Keratinocyte (primary cell): ENCODE measurements around the gene ZBP1. TPM values are rescaled to one million over a fixed set of nuclear protein-coding genes. Genes with fewer than 3 reads are reported as not detected.

Source experiments
- DNase-seq: peaks from one replicate; pipeline ENCODE4 v3.0.0-alpha.2; 2011; ENCODE audit warnings: low read depth, missing footprints, low spot score
- FAIRE-seq: peaks from 2 replicates; lab custom pipeline; 2011; peaks lifted over from hg19 to GRCh38; lab: Jason Lieb, UNC
- H2AFZ ChIP-seq: 2 replicates; pipeline ENCODE4 v1.6.0; 2012; ENCODE audit warnings: low read length, control low read depth, inconsistent platforms; ENCODE audit not compliant: control insufficient read depth
- H3K27ac ChIP-seq: 2 replicates; pipeline ENCODE4 v1.5.1; 2011; ENCODE audit warnings: low read length; ENCODE audit not compliant: control insufficient read depth, insufficient read depth
- H3K27me3 ChIP-seq: 3 replicates; pipeline ENCODE4 v1.6.0; 2011; ENCODE audit warnings: low read length; ENCODE audit not compliant: control insufficient read depth, insufficient read depth; ENCODE audit errors: extremely low read depth
- H3K36me3 ChIP-seq, 2 experiments: 2 replicates in 1 of 2; 3 replicates in 1 of 2; pipeline ENCODE4 v1.5.1; 2011; ENCODE audit warnings: low read length in 2 of 2, mild to moderate bottlenecking in 1 of 2; ENCODE audit not compliant: control insufficient read depth in 2 of 2, insufficient read depth in 2 of 2; ENCODE audit errors: extremely low read depth in 1 of 2
- H3K4me1 ChIP-seq: 3 replicates; pipeline ENCODE4 v1.5.1; 2011; ENCODE audit warnings: low read length; ENCODE audit not compliant: control insufficient read depth, insufficient read depth; ENCODE audit errors: extremely low read depth
- H3K4me2 ChIP-seq: 3 replicates; pipeline ENCODE4 v1.6.0; 2011; ENCODE audit warnings: low read depth, low read length; ENCODE audit not compliant: control insufficient read depth, insufficient read depth; ENCODE audit errors: extremely low read depth
- H3K4me3 ChIP-seq, 3 experiments: fragments of 200-600 bp in 1 of 3; sonication (generic) in 1 of 3; 2 replicates in 2 of 3; 3 replicates in 1 of 3; pipeline ENCODE4 v1.5.1; 2011 to 2016; ENCODE audit warnings: low read length in 3 of 3, mild to moderate bottlenecking in 3 of 3, control low read depth in 2 of 3, inconsistent platforms in 1 of 3, low read depth in 1 of 3, mixed read lengths in 1 of 3, mixed run types in 1 of 3, moderate library complexity in 1 of 3; ENCODE audit not compliant: control insufficient read depth in 2 of 3, insufficient read depth in 2 of 3; ENCODE audit errors: extremely low read depth in 1 of 3
- H3K79me2 ChIP-seq: 2 replicates; pipeline ENCODE4 v1.6.0; 2012; ENCODE audit warnings: low read length; ENCODE audit not compliant: control insufficient read depth, insufficient read depth
- H3K9ac ChIP-seq: 3 replicates; pipeline ENCODE4 v1.6.0; 2011; ENCODE audit warnings: low read length; ENCODE audit not compliant: control insufficient read depth, insufficient read depth; ENCODE audit errors: extremely low read depth
- H3K9me1 ChIP-seq: 3 replicates; pipeline ENCODE4 v1.6.0; 2011; ENCODE audit warnings: low read length; ENCODE audit not compliant: control insufficient read depth, insufficient read depth; ENCODE audit errors: extremely low read depth
- H3K9me3 ChIP-seq: 2 replicates; pipeline ENCODE4 v1.5.1; 2012; ENCODE audit warnings: low read depth, low read length; ENCODE audit not compliant: control insufficient read depth
- H4K20me1 ChIP-seq: 3 replicates; pipeline ENCODE4 v1.6.0; 2011; ENCODE audit warnings: low read length; ENCODE audit not compliant: control insufficient read depth, insufficient read depth; ENCODE audit errors: extremely low read depth
- EZH2 ChIP-seq: IDR thresholded peaks from one replicate; pipeline ENCODE4 v1.6.1; 2012; ENCODE audit warnings: inconsistent platforms, mild to moderate bottlenecking, low read length, moderate library complexity
- dilution Hi-C: fragments of 300-500 bp; cut with MboI; formaldehyde crosslinking; loops from one replicate; pipeline ENCODE4 v1.7.0; 2020; ENCODE audit warnings: low sequenced_read_pairs; ENCODE audit not compliant: extremely low pct_ligation_motif_present
- polyA plus RNA-seq, 5 experiments: library from polyadenylated mRNA; depleted of rRNA in 3 of 5; stranded (reverse) in 3 of 5; stranded (forward) in 1 of 5; unstranded in 1 of 5; fragments of >200 nt; gene quantifications; 1 replicate in 1 of 5; 2 replicates in 3 of 5; 3 replicates in 1 of 5; pipeline versions ENCODE4 v1.2.1 to v1.2.3, GENCODE V29; 2011 to 2012; ENCODE audit warnings: missing spikeins in 2 of 5, low read depth in 1 of 5, low replicate concordance in 1 of 5
- TF ChIP-seq, protein P1 (sequence below), 3 experiments: IDR thresholded peaks in 1 of 3; conservative IDR thresholded peaks in 1 of 3; optimal IDR thresholded peaks in 1 of 3; 2 replicates in 2 of 3; 3 replicates in 1 of 3; pipeline versions ENCODE3 to v1.5.1; 2011; ENCODE audit warnings: low read length in 3 of 3, mild to moderate bottlenecking in 3 of 3, moderate library complexity in 2 of 3, control low read depth in 1 of 3, inconsistent platforms in 1 of 3; ENCODE audit not compliant: insufficient read depth in 2 of 3; ENCODE audit errors: extremely low read depth in 1 of 3

The ZBP1 gene
- polyA plus RNA-seq, 1 donor (not counting 4 experiments of a cell fraction or from before 2014, with no cell fraction given): 0.08 TPM

DNA sequence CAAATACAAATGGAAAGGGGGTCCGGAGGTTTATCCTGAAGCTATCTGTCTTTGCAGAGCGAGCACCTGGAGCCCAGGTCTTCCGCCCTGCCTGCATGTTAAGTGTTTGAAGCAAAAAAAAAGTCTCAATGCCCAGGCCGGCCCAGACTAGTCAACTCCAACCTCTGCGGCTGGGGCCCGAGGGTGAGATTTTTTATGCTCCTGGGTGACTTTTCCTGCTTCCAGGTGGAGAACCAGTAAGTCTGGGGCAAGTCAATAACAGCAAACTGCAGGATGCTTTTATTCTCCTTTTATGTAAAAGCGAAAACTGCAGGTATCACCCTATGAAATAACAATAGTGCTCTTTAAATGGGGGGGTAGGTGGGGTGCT lies 2.0 kb upstream of the ZBP1 start:
- H4K20me1 ChIP-seq: no peaks in the 10 kb centered on the region
- H3K36me3 ChIP-seq: no peaks in the 10 kb centered on the region
- no peaks in the 10 kb centered on the region for H3K9me1 ChIP-seq
- peak overlapping the region; percentile 78 for H3K4me2 ChIP-seq
- H2AFZ ChIP-seq: no peak overlapping the region
- peaks cover 5% of the 10 kb centered on the region for H3K27me3 ChIP-seq
- H3K9me3 ChIP-seq: peaks cover 2% of the 10 kb centered on the region
- FAIRE-seq: no peak
- H3K4me3 ChIP-seq: peak overlapping the region in 2 of 3 experiments; percentile 7 to 40
- dilution Hi-C loops: loop anchor here (25.0 kb wide), 1 partner anchor 565 kb away; no protein-coding TSS in a partner anchor
- DNase-seq: peak; percentile 69
- TF ChIP-seq, protein P1, sequence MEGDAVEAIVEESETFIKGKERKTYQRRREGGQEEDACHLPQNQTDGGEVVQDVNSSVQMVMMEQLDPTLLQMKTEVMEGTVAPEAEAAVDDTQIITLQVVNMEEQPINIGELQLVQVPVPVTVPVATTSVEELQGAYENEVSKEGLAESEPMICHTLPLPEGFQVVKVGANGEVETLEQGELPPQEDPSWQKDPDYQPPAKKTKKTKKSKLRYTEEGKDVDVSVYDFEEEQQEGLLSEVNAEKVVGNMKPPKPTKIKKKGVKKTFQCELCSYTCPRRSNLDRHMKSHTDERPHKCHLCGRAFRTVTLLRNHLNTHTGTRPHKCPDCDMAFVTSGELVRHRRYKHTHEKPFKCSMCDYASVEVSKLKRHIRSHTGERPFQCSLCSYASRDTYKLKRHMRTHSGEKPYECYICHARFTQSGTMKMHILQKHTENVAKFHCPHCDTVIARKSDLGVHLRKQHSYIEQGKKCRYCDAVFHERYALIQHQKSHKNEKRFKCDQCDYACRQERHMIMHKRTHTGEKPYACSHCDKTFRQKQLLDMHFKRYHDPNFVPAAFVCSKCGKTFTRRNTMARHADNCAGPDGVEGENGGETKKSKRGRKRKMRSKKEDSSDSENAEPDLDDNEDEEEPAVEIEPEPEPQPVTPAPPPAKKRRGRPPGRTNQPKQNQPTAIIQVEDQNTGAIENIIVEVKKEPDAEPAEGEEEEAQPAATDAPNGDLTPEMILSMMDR (optimal IDR thresholded peaks at IDR 0.05 in 1 of 3, IDR thresholded peaks at IDR 0.05 in 1 of 3, conservative IDR thresholded peaks at IDR 0.05 in 1 of 3; ENCODE audit: extremely low read depth in 1 of 3, insufficient read depth in 2 of 3, low read length in 3 of 3): no peak
- no peak for TF ChIP-seq EZH2
- peaks cover 32% of the 10 kb centered on the region for H3K4me1 ChIP-seq
- H3K9ac ChIP-seq: peak overlapping the region; percentile 39
- H3K79me2 ChIP-seq: no peaks in the 10 kb centered on the region
- H3K27ac ChIP-seq: no peak overlapping the region

DNA sequence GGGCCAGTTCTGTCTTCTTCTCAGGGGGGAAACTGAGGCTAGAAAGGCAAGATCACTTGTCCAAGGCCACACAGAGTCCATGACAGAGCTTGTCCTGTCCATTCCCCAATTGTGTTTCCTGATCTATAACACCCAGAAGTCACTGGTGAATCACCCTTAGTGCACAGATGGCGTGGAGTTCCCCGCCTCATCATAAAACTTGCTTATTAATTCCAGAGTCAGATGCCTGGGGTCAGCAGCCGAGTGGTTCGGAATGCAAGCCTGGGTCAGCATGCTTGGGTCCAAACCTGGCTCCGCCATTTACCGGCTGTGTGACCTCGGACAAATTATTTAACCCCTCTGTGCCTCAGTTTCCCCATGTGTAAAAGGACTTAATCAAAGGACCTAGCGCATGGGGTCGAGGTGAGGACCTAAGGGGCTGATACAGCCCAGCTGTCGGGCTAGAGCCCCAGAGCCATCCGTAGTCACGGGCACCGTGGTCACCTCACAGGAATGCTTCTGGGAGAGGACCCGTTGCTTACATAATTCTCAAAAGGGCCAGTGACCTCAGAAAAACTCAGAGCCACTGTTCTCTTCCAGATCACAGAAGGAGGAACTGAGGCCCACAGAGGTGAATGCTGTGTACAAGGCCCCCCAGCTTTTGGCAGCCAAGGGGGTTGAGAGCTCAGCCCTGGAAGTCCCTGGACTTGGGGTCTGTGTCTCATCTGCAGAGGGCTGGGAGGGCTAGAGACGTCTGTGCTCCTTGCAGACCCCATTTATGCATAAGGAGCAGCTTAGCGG lies 1.4 kb upstream of the ZBP1 start:
- FAIRE-seq: no peak
- Histone ChIP-seq H4K20me1 (no peaks in the 10 kb centered on the region), H3K4me3 (peak overlapping the region in 1 of 3 experiments; percentile 7), H2AFZ (no peak overlapping the region), H3K27ac (no peak overlapping the region), H3K27me3 (peaks cover 9% of the 10 kb centered on the region), H3K9me1 (no peaks in the 10 kb centered on the region), H3K4me2 (peak overlapping the region; percentile 78), H3K4me1 (peaks cover 32% of the 10 kb centered on the region), H3K36me3 (no peaks in the 10 kb centered on the region), H3K79me2 (no peaks in the 10 kb centered on the region), H3K9ac (peak overlapping the region; percentile 39), H3K9me3 (peaks cover 2% of the 10 kb centered on the region)
- DNase-seq: peak; percentile 42
- TF ChIP-seq, protein P1 (optimal IDR thresholded peaks at IDR 0.05 in 1 of 3, IDR thresholded peaks at IDR 0.05 in 1 of 3, conservative IDR thresholded peaks at IDR 0.05 in 1 of 3; ENCODE audit: extremely low read depth in 1 of 3, insufficient read depth in 2 of 3, low read length in 3 of 3): no peak
- TF ChIP-seq EZH2: no peak
- dilution Hi-C loops: loop anchor here (25.0 kb wide), 1 partner anchor 566 kb away; no protein-coding TSS in a partner anchor
